ENCODE measurements around the gene FHAD1.
"Not testable (repeated sequence)": the region's sequence is repeated elsewhere in the genome, so short reads cannot be mapped to it uniquely, and the experiment has no call there.

The FHAD1 gene

DNA sequence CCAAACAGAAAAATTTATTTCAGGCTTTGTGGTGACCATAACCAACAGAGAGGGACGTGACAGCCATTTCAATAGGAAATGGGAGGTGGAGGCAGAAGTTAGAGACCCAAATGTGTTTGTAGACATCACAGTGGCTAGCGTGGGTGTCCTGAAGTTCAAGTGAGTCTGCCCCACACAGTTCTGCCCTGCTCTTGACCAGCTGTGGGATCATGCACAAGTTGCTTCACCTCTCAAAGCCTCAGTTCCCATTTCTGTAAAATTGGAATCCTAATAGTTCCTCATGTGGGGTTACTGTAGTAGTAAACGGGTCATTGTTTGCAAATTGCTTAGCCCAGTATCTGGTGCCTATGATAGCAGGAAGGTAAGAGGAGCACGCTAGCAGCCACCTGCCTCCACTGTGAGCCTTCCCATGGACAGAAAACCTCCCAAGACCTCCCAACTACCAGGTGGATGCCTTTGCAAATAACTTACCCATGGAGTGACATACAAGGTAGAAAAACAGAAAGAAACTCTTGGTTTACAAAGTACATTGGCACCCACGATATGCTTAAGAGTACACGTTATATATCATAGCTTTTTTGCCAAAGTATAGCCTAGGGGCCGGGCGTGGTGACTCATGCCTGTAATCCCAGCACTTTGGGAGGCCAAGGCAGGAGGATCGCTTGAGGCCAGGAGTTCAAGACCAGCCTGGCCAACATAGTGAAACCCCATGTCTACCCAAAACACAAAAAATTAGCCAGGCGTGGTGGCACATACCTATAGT, 29.1 kb downstream of the FHAD1 start:
- no peak for DNase-seq (ENCODE audit: low read depth in 3 of 3, low spot score in 1 of 3)

GRCh38 chr1:15276691-15277446, 29.8 kb downstream of the FHAD1 start:
- DNase-seq (ENCODE audit: low read depth in 3 of 3, low spot score in 1 of 3) = no peak

DNA sequence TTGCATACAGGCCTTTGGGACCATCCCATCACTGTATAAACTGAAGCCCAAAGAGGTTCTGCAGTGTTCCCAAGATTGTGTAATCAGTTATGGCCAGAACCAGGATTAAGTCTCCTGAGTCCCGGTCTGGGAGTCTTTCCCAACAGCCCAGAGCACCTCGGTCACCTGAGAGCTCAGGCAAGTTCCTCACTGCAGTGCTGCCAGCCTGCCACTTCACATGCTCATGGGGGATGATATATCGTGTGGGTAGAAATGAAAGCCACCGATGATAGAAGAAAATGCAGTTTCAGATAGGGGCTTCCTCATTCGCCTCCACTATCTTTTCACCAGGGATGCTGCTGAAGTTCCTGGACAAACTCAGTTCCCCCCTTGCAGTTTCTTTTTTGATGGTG, 30.4 kb downstream of the FHAD1 start:
- no peak for DNase-seq (ENCODE audit: low read depth in 3 of 3, low spot score in 1 of 3)

GRCh38 chr1:15277933-15278332, 30.9 kb downstream of the FHAD1 start:
- DNase-seq (ENCODE audit: low read depth in 3 of 3, low spot score in 1 of 3) = no peak

DNA sequence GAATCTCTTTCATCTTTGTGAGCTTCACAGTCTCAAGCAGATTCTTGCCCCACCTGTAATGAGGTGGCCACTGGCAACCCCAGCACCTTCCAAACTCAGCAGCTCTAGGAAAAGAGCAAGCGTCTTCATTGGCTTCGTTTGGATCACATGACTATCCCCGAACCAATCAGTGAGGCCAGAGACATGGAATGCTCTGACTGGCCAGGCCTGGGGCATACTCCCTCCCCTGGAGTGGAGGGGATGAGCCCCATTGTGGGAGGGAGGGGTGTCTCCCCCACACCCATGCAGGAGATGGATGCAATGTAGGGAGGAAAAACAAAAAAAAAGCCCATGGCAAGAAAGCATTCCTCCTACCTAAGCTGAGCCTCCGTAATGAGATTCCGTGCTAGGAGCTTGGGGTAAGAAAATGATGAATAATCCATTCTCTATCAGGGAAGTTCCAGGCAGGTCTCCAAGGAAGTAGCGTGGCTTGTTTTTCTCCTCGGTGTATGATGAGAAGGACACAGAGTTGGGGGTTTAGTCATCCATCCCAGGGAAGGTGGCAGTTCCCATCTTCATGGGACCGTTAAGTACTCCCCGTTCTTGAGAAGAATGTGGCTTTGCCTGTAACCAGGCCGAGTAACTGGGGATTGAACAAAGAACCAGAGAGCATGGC, 32.7 kb downstream of the FHAD1 start:
- no peak for DNase-seq (ENCODE audit: low read depth in 3 of 3, low spot score in 1 of 3)

- DNase-seq (ENCODE audit: low read depth in 3 of 3, low spot score in 1 of 3) = no peak
These were observed 33.4 kb downstream of the FHAD1 start for GRCh38 chr1:15280416-15280815.

GRCh38 chr1:15282038-15282437, 35.0 kb downstream of the FHAD1 start:
- DNase-seq (ENCODE audit: low read depth in 3 of 3, low spot score in 1 of 3) = no peak

GRCh38 chr1:15282810-15283474, 35.9 kb downstream of the FHAD1 start:
- DNase-seq (ENCODE audit: low read depth in 3 of 3, low spot score in 1 of 3) = no peak

DNA sequence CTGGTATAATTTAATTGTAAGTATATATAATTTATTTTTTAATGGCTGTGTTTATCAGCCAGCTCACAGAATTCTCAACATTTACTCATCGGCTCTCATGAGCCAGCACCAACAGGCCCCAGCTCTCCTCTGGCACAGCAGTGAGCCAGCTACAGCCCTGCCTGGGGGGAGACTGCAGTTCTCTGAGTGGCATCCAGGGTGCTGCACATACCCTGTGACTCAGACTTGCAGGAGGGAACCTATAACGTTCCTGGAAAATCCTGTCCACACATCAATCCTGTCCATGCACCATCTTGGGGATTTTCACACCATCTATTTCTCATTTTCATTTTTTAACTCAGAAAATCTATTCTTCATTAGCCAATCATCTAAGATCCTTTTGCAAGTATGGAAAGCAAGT, 36.5 kb downstream of the FHAD1 start:
- DNase-seq (ENCODE audit: low read depth in 3 of 3, low spot score in 1 of 3) = no peak

DNA sequence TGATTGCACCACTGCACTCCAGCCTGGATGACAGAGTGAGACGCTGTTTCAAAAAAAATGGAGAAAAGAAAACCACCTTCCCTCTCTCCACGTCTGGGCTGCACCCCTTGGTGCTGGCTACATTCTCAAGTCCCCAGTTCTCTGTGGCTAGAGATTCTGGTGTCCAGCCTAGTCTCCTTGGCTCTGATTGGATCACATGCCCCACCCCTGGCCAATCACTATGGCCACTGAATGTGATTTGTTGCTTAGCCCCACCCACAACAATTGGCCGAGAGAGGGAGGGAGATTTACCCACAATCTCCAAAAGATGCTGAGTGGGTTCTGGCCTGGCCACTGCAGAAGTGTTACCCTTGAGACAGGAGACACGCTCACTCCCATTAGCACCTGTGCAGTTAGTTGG, 39.4 kb downstream of the FHAD1 start:
- DNase-seq (ENCODE audit: low read depth in 3 of 3, low spot score in 1 of 3) = no peak

DNA sequence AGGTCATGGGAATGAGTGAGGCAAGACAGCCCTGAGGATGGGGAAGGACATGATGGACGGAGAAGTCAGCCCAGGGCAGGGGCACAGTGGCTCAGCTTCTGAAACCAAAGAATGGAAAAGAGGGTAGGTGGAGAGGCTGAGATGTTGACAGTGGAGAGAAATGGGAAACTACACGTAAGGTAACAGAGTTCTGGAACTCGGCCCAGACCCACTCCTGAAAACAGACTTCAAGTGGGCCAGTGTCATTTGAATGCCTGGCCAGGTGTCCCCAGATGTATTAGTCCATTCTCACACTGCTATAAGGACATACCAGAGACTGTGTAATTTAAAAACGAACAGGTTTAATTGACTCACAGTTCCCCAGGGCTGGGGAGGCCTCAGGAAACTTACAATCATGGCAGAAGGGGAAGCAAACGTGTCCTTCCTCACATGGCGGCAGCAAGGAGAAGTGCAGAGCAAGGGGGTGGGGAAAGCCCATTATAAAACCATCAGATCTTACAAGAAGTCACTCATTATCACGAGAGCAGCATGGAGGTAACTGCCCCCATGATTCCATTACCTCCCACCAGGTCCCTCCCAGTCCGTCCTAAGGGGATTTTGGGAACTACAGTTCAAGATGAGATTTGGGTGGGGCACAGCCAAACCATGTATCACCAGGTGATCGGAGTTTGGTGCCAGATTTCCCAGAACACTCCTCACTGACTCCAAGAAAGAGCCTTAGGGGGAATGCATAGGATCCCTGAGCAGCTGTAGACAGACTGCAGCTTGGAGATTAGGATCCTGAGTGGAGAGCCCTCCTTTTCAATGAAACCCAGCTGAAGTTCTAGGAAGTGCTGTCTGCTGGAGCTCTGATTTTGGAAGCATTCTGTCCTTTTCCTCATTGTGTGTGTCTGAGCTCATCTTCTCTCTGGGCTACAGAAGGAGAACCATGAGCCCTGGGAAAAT, 40.3 kb downstream of the FHAD1 start:
- DNase-seq (ENCODE audit: low read depth in 3 of 3, low spot score in 1 of 3) = no peak

- no peak for DNase-seq (ENCODE audit: low read depth in 3 of 3, low spot score in 1 of 3)
These were observed 41.3 kb downstream of the FHAD1 start for GRCh38 chr1:15288173-15288926.

DNA sequence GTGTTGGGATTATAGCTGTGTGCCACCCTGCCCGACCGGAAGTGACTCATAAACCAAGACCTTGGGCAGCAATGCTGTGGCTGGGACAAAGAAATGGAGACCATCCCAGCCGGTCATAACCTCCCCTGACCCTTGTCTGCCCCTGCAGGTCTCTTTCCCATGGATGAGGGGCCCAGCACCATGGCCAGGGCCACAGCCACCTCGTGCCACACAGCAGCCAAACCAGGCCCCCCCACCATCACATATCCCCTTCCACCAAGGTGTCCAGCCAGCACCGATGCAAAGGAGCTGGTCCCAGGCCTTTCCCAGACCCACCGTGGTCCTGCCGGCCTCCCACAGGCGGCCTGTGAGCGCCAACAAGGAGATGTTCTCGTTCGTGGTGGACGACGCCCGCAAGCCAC, 42.2 kb downstream of the FHAD1 start:
- no peak for DNase-seq (ENCODE audit: low read depth in 3 of 3, low spot score in 1 of 3)

- DNase-seq (ENCODE audit: low read depth in 3 of 3, low spot score in 1 of 3) = no peak
These were observed 43.4 kb downstream of the FHAD1 start for GRCh38 chr1:15290382-15290781.

GRCh38 chr1:15295696-15296095, 48.7 kb downstream of the FHAD1 start:
- DNase-seq (ENCODE audit: low read depth in 3 of 3, low spot score in 1 of 3) = no peak

GRCh38 chr1:15296585-15297321, 49.7 kb downstream of the FHAD1 start:
- no peak for DNase-seq (ENCODE audit: low read depth in 3 of 3, low spot score in 1 of 3)

DNA sequence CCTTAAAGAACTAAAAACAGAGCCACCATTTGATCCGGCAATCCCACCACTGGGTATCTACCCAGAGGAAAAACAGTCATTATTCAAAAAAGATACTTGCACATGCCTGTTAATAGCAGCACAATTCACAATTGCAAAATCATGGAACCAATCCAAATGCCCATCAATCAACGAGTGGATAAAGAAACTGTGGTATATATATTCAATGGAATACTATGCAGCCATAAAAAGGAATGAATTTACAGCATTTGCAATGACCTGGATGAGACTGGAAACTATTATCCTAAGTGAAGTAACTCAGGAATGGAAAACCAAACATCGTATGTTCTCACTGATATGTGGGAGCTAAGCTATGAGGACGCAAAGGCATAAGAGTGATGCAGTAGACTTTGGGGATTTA, 51.0 kb downstream of the FHAD1 start:
- DNase-seq (ENCODE audit: low read depth in 3 of 3, low spot score in 1 of 3) = not testable (repeated sequence)

DNA sequence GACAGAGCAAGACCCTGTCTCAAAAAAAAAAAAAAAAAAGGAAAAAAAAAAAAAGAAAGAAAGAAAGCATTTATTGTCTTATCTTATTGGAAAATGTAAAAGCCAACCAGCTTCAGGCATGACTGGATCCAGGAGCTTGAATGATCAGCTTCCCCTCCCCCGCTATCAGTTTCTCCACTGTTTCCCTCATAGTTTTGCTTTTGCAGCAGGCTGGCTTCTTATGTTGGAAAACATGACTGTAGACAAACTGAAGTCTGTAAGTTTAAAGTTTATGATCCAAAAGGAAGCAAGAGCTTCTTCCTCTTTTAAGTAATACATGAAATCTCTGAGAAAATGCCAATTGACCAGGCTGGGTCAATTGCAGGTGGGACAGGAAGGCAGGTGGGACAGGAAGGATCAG, 52.2 kb downstream of the FHAD1 start:
- no peak for DNase-seq (ENCODE audit: low read depth in 3 of 3, low spot score in 1 of 3)

- no peak for DNase-seq (ENCODE audit: low read depth in 3 of 3, low spot score in 1 of 3)
These were observed 52.8 kb downstream of the FHAD1 start for GRCh38 chr1:15299806-15300205.
